B cell (primary cell): ENCODE measurements around the gene CARMIL1. TPM values are rescaled to one million over a fixed set of nuclear protein-coding genes. Genes with fewer than 3 reads are reported as not detected.

Experiments
- ATAC-seq: fragments of 200-7000 bp; cut with Tn5 transposase; one replicate; pipeline ENCODE4 v1.10.0; 2021; ENCODE audit warnings: low read depth, mild to moderate bottlenecking, moderate number of reproducible peaks, moderate library complexity
- CTCF ChIA-PET: fragments of 350-600 bp; sonication (Branson Sonifier 250); formaldehyde crosslinking; loops from one replicate; lab custom pipeline; 2021; ENCODE audit warnings: antibody characterized with exemption, inconsistent platforms; lab: Charles Lee
- POLR2A ChIA-PET: fragments of 350-600 bp; sonication (Branson Sonifier 250); formaldehyde crosslinking; loops from one replicate; lab custom pipeline; 2021; ENCODE audit warnings: antibody characterized with exemption; lab: Charles Lee
- DNase-seq: peaks from one replicate; pipeline ENCODE4 v3.0.0; 2013
- H2AFZ ChIP-seq: 2 replicates; pipeline ENCODE4 v1.6.1; 2012; ENCODE audit warnings: mild to moderate bottlenecking, low read depth, low read length; ENCODE audit not compliant: insufficient read depth, poor library complexity, severe bottlenecking
- H3K27ac ChIP-seq, 2 donors: 1 replicate in 1 of 2; 2 replicates in 1 of 2; pipeline ENCODE4 v1.5.1; 2012 to 2013; ENCODE audit warnings: low read length in 2 of 2, mild to moderate bottlenecking in 2 of 2, moderate library complexity in 1 of 2
- H3K27me3 ChIP-seq, 4 experiments: fragments of 200-600 bp in 1 of 4; sonication (generic) in 1 of 4; replicated peaks in 1 of 4; 1 replicate in 2 of 4; 2 replicates in 2 of 4; pipeline versions ENCODE4 v1.6.1 to v1.7.0; 2013 to 2016; ENCODE audit warnings: low read length in 3 of 4, mild to moderate bottlenecking in 2 of 4, mixed read lengths in 1 of 4, moderate library complexity in 1 of 4; ENCODE audit not compliant: insufficient read depth in 4 of 4, control insufficient read depth in 3 of 4; ENCODE audit errors: control extremely low read depth in 1 of 4
- H3K36me3 ChIP-seq, 2 experiments: replicated peaks in 1 of 2; 1 replicate in 1 of 2; 2 replicates in 1 of 2; pipeline versions ENCODE4 v1.6.1 to v1.7.1; 2013; ENCODE audit warnings: low read length in 1 of 2; ENCODE audit not compliant: insufficient read depth in 2 of 2, control insufficient read depth in 1 of 2; ENCODE audit errors: control extremely low read depth in 1 of 2, extremely low read depth in 1 of 2
- H3K4me1 ChIP-seq, 2 donors: fragments of 200-600 bp in 1 of 2; sonication (generic) in 1 of 2; 1 replicate in 1 of 2; 2 replicates in 1 of 2; pipeline versions ENCODE4 v1.5.1 to v1.6.1; 2013 to 2017; ENCODE audit warnings: low read length in 2 of 2; ENCODE audit not compliant: control insufficient read depth in 2 of 2, insufficient read depth in 2 of 2
- H3K4me2 ChIP-seq: replicated peaks from 2 replicates; pipeline ENCODE3; 2012; ENCODE audit warnings: mild to moderate bottlenecking, low read depth, low read length; ENCODE audit not compliant: poor library complexity, severe bottlenecking
- H3K4me3 ChIP-seq, 5 experiments: fragments of 200-600 bp in 1 of 5; sonication (generic) in 1 of 5; 1 replicate in 3 of 5; 2 replicates in 2 of 5; pipeline versions ENCODE4 v1.5.1 to v1.7.0; 2011 to 2016; ENCODE audit warnings: low read length in 4 of 5, mild to moderate bottlenecking in 4 of 5, low read depth in 2 of 5, control low read depth in 1 of 5, moderate library complexity in 1 of 5; ENCODE audit not compliant: insufficient read depth in 1 of 5; ENCODE audit errors: control extremely low read depth in 1 of 5, extremely low read depth in 1 of 5
- H3K79me2 ChIP-seq: fragments of 200-600 bp; sonication (generic); one replicate; pipeline ENCODE4 v1.6.0; 2016; ENCODE audit warnings: low read length; ENCODE audit not compliant: control insufficient read depth, insufficient read depth
- H3K9ac ChIP-seq: fragments of 200-600 bp; sonication (generic); 2 replicates; pipeline ENCODE4 v1.6.1; 2017; ENCODE audit warnings: mild to moderate bottlenecking, low read length, moderate library complexity
- H3K9me3 ChIP-seq, 3 donors: one replicate each; pipeline versions ENCODE4 v1.6.1 to v1.7.1; 2013; ENCODE audit warnings: low read length in 2 of 3; ENCODE audit not compliant: control insufficient read depth in 2 of 3, insufficient read depth in 1 of 3; ENCODE audit errors: control extremely low read depth in 1 of 3
- H4K20me1 ChIP-seq: 2 replicates; pipeline ENCODE4 v1.6.0; 2012; ENCODE audit warnings: mild to moderate bottlenecking, low read length; ENCODE audit not compliant: insufficient read depth, control insufficient read depth, poor library complexity, severe bottlenecking
- H3K27ac Mint-ChIP-seq: one replicate; pipeline ENCODE4 v1.8.0; 2021; ENCODE audit warnings: mixed read lengths
- H3K27me3 Mint-ChIP-seq: one replicate; pipeline ENCODE4 v1.8.0; 2021; ENCODE audit warnings: mixed read lengths
- H3K4me1 Mint-ChIP-seq: one replicate; pipeline ENCODE4 v1.8.0; 2021; ENCODE audit warnings: mixed read lengths
- H3K4me3 Mint-ChIP-seq: one replicate; pipeline ENCODE4 v1.8.0; 2021; ENCODE audit warnings: mixed read lengths
- H3K9me3 Mint-ChIP-seq: one replicate; pipeline ENCODE4 v1.8.0; 2022; ENCODE audit warnings: mixed read lengths; ENCODE audit not compliant: insufficient read depth
- CTCF ChIP-seq: fragments of 200-600 bp; IDR thresholded peaks from one replicate; pipeline ENCODE4 v1.8.0; 2022; ENCODE audit warnings: antibody characterized with exemption, mild to moderate bottlenecking
- EZH2 ChIP-seq: IDR thresholded peaks from 2 replicates; pipeline ENCODE4 v1.6.1; 2012; ENCODE audit warnings: borderline replicate concordance, low read depth, mild to moderate bottlenecking, moderate library complexity, low read length; ENCODE audit not compliant: insufficient read depth, poor library complexity, severe bottlenecking
- WGBS: methylation state at CpG from one replicate; pipeline ENCODE4 v1.1.5; 2013; ENCODE audit warnings: missing lambda C conversion rate; ENCODE audit not compliant: insufficient coverage; 5-methylcytosine and 5-hydroxymethylcytosine counted together
- intact Hi-C: fragments of 100-400 bp; cut with micrococcal nuclease; formaldehyde crosslinking; loops from one replicate; pipeline ENCODE4 v1.10.0; 2022
- polyA plus RNA-seq: library from polyadenylated mRNA; depleted of rRNA; stranded (reverse); fragments of >200 nt; gene quantifications from 2 replicates; pipeline ENCODE4 v1.2.3, GENCODE V29; 2012
- total RNA-seq, 2 donors: library from RNA; stranded (reverse); fragments of 120-200 nt in 1 of 2; gene quantifications; 1 replicate in 1 of 2; 2 replicates in 1 of 2; pipeline versions ENCODE4 v1.2.3 to v1.2.4, GENCODE V29; 2013 to 2022

Gene CARMIL1
- total and polyA plus RNA-seq, 2 donors (not counting 1 experiment from before 2014, with no cell fraction given) = 7.5 to 11.0 TPM

- intact Hi-C loops = no loop called here
- Histone ChIP-seq H3K4me2 (no peak overlapping the region), H3K36me3 (no peaks in the 10 kb centered on the region), H3K4me1 (peaks cover 18 to 19% of the 10 kb centered on the region in 2 donors), H3K9ac (no peak overlapping the region), H3K27me3 (no peaks in the 10 kb centered on the region), H3K4me3 (no peak overlapping the region), H2AFZ (no peak overlapping the region), H3K27ac (no peak overlapping the region), H4K20me1 (no peaks in the 10 kb centered on the region), H3K79me2 (peaks cover 15% of the 10 kb centered on the region), H3K9me3 (no peaks in the 10 kb centered on the region)
- no peaks in the 10 kb centered on the region for H3K9me3 Mint-ChIP-seq
- TF ChIP-seq EZH2 = no peak
- no peak for TF ChIP-seq CTCF
- H3K4me3 Mint-ChIP-seq = no peak overlapping the region
- POLR2A ChIA-PET = no interaction called here
- H3K27ac Mint-ChIP-seq = no peak overlapping the region
- H3K4me1 Mint-ChIP-seq = peaks cover 20% of the 10 kb centered on the region
- ATAC-seq (no peak), DNase-seq (no peak)
- CTCF ChIA-PET = no interaction called here
- peaks cover 4% of the 10 kb centered on the region for H3K27me3 Mint-ChIP-seq
- 100% methylated on average over 1 of the region's 2 CpGs for WGBS
Observed at GRCh38 chr6:25392372-25392771, 113.2 kb downstream of the CARMIL1 start.

GRCh38 chr6:25395731-25396130 lies 116.6 kb downstream of the CARMIL1 start:
- POLR2A ChIA-PET = no interaction called here
- intact Hi-C loops = no loop called here
- ATAC-seq = no peak

More at GRCh38 chr6:25395731-25396130, 116.6 kb downstream of the CARMIL1 start:
- 77% methylated on average over 4 of the region's 5 CpGs for WGBS
- H3K9ac ChIP-seq = no peak overlapping the region
- no peak overlapping the region for H3K27ac ChIP-seq
- H3K9me3 ChIP-seq = no peaks in the 10 kb centered on the region
- no peak overlapping the region for H3K4me2 ChIP-seq
- Mint-ChIP-seq H3K9me3 (no peaks in the 10 kb centered on the region), H3K27me3 (peaks cover 4% of the 10 kb centered on the region), H3K4me1 (peaks cover 9% of the 10 kb centered on the region), H3K4me3 (no peak overlapping the region), H3K27ac (no peak overlapping the region)
- no peak overlapping the region for H3K4me3 ChIP-seq
- TF ChIP-seq EZH2 = no peak
- TF ChIP-seq CTCF = no peak
- no peak for DNase-seq
- H2AFZ ChIP-seq = no peak overlapping the region
- CTCF ChIA-PET = no interaction called here
- no peaks in the 10 kb centered on the region for H4K20me1 ChIP-seq
- no peaks in the 10 kb centered on the region for H3K4me1 ChIP-seq
- peaks cover 18% of the 10 kb centered on the region for H3K79me2 ChIP-seq
- no peaks in the 10 kb centered on the region for H3K36me3 ChIP-seq
- no peaks in the 10 kb centered on the region for H3K27me3 ChIP-seq
